Measurements from ENCODE around the gene CCL7.

DNA sequence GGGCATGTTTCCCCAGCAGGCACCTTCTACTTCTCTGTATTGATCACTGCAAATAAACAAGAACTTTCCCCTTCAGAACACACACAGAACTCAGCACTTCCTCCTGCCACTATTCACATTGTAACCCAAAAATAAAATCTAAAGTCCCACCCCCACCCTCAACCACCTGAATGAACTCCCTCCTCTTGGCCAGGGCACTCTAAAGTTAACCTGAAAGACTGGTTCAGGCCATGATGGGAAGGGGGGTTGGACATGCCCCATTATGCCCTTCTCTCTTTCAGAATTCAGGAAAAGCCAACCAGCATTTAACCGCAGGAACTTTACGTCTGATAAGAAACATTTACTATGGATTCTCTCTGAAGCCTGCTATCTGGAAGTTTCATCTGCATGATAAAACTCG, 42.3 kb upstream of the CCL7 start:
- TF ChIP-seq, protein P1, sequence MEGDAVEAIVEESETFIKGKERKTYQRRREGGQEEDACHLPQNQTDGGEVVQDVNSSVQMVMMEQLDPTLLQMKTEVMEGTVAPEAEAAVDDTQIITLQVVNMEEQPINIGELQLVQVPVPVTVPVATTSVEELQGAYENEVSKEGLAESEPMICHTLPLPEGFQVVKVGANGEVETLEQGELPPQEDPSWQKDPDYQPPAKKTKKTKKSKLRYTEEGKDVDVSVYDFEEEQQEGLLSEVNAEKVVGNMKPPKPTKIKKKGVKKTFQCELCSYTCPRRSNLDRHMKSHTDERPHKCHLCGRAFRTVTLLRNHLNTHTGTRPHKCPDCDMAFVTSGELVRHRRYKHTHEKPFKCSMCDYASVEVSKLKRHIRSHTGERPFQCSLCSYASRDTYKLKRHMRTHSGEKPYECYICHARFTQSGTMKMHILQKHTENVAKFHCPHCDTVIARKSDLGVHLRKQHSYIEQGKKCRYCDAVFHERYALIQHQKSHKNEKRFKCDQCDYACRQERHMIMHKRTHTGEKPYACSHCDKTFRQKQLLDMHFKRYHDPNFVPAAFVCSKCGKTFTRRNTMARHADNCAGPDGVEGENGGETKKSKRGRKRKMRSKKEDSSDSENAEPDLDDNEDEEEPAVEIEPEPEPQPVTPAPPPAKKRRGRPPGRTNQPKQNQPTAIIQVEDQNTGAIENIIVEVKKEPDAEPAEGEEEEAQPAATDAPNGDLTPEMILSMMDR (IDR thresholded peaks at IDR 0.05; ENCODE audit: low read length): no peak
- no peak for TF ChIP-seq EZH2 (IDR thresholded peaks at IDR 0.05; ENCODE audit: borderline replicate concordance, low read length)
